Measurements from ENCODE around the gene PCGF1. TPM values are rescaled to one million over a fixed set of nuclear protein-coding genes. Genes with fewer than 3 reads are reported as not detected.
A peak's percentile ranks its signal among the peaks of the same experiment; 100 is the strongest.

The PCGF1 gene
- total and polyA plus RNA-seq, 2 of the 13 experiments (the other 11 are each of a cell fraction or from before 2014, with no cell fraction given) = 20.4 to 22.6 TPM

DNA sequence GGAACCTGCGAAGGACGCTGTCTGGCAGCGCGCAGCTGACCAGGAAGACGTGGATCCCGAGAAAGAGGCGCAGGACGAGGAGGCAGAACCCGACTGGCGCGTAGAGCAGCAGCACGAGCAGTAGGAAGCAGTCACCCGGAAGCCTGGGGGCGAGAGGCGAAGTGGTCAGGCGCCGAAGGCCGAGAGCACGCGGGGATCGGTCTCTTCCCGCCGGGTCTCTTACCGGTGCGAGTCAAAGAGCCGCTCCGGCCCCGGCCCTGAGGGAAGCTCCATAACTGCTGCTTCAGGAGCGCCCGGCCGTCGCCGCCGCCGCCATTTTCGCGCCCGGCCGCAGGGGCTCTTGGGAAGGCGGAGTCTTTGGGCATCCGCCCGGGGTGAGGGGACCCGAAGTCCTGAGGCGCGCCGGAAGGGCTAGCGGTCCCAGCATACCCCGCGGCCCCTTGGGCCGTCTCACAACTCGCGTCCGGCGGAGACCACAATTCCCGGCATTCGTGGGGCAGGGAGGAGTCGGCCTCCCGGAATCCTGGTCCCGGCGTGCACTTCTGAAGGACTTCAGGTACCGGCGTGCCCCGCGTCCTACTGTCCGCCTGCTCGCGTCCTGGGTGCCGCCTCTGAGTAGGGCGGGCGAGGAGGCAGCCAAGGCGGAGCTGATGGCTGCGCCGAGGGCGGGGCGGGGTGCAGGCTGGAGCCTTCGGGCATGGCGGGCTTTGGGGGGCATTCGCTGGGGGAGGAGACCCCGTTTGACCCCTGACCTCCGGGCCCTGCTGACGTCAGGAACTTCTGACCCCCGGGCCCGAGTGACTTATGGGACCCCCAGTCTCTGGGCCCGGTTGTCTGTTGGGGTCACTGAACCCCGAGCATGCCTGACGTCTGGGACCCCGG, 22.1 kb upstream of the PCGF1 start, which contains the start of the genes AUP1 and HTRA2 (continued):
- TF ChIP-seq TFDP1 (CRISPR knock-in tag; IDR thresholded peaks at IDR 0.05; ENCODE audit: borderline replicate concordance) = peak; percentile 43; the same call in 1 of the 2 replicates
- TF ChIP-seq, protein P1, sequence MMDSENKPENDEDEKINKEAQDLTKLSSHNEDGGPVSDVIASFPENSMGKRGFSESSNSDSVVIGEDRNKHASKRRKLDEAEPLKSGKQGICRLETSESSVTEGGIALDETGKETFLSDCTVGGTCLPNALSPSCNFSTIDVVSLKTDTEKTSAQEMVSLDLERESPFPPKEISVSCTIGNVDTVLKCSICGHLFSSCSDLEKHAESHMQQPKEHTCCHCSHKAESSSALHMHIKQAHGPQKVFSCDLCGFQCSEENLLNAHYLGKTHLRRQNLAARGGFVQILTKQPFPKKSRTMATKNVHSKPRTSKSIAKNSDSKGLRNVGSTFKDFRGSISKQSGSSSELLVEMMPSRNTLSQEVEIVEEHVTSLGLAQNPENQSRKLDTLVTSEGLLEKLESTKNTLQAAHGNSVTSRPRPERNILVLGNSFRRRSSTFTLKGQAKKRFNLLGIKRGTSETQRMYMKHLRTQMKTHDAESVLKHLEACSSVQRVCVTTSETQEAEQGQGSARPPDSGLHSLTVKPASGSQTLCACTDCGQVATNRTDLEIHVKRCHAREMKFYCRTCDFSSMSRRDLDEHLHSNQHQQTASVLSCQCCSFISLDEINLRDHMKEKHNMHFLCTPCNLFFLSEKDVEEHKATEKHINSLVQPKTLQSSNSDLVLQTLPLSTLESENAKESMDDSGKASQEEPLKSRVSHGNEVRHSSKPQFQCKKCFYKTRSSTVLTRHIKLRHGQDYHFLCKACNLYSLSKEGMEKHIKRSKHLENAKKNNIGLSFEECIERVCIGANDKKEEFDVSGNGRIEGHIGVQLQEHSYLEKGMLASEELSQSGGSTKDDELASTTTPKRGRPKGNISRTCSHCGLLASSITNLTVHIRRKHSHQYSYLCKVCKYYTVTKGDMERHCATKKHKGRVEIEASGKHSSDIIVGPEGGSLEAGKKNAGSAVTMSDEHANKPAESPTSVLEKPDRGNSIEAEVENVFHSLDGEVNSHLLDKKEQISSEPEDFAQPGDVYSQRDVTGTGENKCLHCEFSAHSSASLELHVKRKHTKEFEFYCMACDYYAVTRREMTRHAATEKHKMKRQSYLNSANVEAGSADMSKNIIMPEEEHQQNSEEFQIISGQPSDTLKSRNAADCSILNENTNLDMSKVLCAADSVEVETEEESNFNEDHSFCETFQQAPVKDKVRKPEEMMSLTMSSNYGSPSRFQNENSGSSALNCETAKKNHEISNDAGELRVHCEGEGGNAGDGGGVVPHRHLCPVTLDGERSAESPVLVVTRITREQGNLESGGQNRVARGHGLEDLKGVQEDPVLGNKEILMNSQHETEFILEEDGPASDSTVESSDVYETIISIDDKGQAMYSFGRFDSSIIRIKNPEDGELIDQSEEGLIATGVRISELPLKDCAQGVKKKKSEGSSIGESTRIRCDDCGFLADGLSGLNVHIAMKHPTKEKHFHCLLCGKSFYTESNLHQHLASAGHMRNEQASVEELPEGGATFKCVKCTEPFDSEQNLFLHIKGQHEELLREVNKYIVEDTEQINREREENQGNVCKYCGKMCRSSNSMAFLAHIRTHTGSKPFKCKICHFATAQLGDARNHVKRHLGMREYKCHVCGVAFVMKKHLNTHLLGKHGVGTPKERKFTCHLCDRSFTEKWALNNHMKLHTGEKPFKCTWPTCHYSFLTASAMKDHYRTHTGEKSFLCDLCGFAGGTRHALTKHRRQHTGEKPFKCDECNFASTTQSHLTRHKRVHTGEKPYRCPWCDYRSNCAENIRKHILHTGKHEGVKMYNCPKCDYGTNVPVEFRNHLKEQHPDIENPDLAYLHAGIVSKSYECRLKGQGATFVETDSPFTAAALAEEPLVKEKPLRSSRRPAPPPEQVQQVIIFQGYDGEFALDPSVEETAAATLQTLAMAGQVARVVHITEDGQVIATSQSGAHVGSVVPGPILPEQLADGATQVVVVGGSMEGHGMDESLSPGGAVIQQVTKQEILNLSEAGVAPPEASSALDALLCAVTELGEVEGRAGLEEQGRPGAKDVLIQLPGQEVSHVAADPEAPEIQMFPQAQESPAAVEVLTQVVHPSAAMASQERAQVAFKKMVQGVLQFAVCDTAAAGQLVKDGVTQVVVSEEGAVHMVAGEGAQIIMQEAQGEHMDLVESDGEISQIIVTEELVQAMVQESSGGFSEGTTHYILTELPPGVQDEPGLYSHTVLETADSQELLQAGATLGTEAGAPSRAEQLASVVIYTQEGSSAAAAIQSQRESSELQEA (CRISPR knock-in tag; IDR thresholded peaks at IDR 0.05; ENCODE audit: not compliant biosample characterization) = peak; percentile 44
- TF ChIP-seq ZNF138 (CRISPR knock-in tag; IDR thresholded peaks at IDR 0.05; ENCODE audit: low read depth) = 0 out of 2 replicates have a peak, but pooled peaks have one; percentile 23
- TF ChIP-seq GLMP (CRISPR knock-in tag; IDR thresholded peaks at IDR 0.05; ENCODE audit: borderline replicate concordance) = no peak
- TF ChIP-seq, protein P2, sequence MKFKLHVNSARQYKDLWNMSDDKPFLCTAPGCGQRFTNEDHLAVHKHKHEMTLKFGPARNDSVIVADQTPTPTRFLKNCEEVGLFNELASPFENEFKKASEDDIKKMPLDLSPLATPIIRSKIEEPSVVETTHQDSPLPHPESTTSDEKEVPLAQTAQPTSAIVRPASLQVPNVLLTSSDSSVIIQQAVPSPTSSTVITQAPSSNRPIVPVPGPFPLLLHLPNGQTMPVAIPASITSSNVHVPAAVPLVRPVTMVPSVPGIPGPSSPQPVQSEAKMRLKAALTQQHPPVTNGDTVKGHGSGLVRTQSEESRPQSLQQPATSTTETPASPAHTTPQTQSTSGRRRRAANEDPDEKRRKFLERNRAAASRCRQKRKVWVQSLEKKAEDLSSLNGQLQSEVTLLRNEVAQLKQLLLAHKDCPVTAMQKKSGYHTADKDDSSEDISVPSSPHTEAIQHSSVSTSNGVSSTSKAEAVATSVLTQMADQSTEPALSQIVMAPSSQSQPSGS (CRISPR knock-in tag; IDR thresholded peaks at IDR 0.05) = peak; percentile 89
- TF ChIP-seq, protein P3, sequence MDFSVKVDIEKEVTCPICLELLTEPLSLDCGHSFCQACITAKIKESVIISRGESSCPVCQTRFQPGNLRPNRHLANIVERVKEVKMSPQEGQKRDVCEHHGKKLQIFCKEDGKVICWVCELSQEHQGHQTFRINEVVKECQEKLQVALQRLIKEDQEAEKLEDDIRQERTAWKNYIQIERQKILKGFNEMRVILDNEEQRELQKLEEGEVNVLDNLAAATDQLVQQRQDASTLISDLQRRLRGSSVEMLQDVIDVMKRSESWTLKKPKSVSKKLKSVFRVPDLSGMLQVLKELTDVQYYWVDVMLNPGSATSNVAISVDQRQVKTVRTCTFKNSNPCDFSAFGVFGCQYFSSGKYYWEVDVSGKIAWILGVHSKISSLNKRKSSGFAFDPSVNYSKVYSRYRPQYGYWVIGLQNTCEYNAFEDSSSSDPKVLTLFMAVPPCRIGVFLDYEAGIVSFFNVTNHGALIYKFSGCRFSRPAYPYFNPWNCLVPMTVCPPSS (IDR thresholded peaks at IDR 0.05) = no peak
- TF ChIP-seq KLF12 (CRISPR knock-in tag; IDR thresholded peaks at IDR 0.05; ENCODE audit: borderline replicate concordance) = peak; percentile 97; the same call in 1 of the 2 replicates
- peak; percentile 22; the same call in 1 of the 2 replicates for TF ChIP-seq JUND (CRISPR knock-in tag; IDR thresholded peaks at IDR 0.05)
- 0 out of 2 replicates have a peak, but pooled peaks have one; percentile 57 for TF ChIP-seq NFIB (CRISPR knock-in tag; IDR thresholded peaks at IDR 0.05; ENCODE audit: borderline replicate concordance)
- TF ChIP-seq SYNCRIP (IDR thresholded peaks at IDR 0.05; ENCODE audit: insufficient read depth, low read depth, low read length) = no peak
- TF ChIP-seq ZNF274 (CRISPR knock-in tag; IDR thresholded peaks at IDR 0.05) = peak; percentile 47; the same call in 1 of the 2 replicates
- TF ChIP-seq TEAD2 (CRISPR knock-in tag; IDR thresholded peaks at IDR 0.05) = no peak
- no peak for TF ChIP-seq HMGA1 (CRISPR knock-in tag; conservative IDR thresholded peaks at IDR 0.05)
